HG03460 (cell line): ENCODE data around the gene PRKCH.

Experiments used
- ATAC-seq: cut with Tn5 transposase; IDR thresholded peaks from one replicate; pipeline ENCODE4 v1.9.1; 2021; ENCODE audit not compliant: unreplicated experiment

PRKCH gene

GRCh38 chr14:61335049-61335448, 13.7 kb downstream of the PRKCH start:
- ATAC-seq, result no peak

- ATAC-seq, result no peak
Observed at GRCh38 chr14:61335671-61336275, 14.4 kb downstream of the PRKCH start.

- no peak for ATAC-seq
Observed at GRCh38 chr14:61337893-61338292, 16.5 kb downstream of the PRKCH start.

GRCh38 chr14:61338457-61338856, 17.1 kb downstream of the PRKCH start:
- no peak for ATAC-seq

- no peak for ATAC-seq
Observed at GRCh38 chr14:61341275-61342206, 20.2 kb downstream of the PRKCH start.

- no peak for ATAC-seq
Observed at GRCh38 chr14:61342486-61342885, 21.1 kb downstream of the PRKCH start.

- no peak for ATAC-seq
Observed at GRCh38 chr14:61342932-61343331, 21.6 kb downstream of the PRKCH start.

GRCh38 chr14:61343471-61343870, 22.1 kb downstream of the PRKCH start:
- no peak for ATAC-seq

GRCh38 chr14:61343991-61344405, 22.6 kb downstream of the PRKCH start:
- ATAC-seq, result no peak

- no peak for ATAC-seq
Observed at GRCh38 chr14:61344437-61345150, 23.2 kb downstream of the PRKCH start.

GRCh38 chr14:61345151-61345482, 23.7 kb downstream of the PRKCH start:
- ATAC-seq, result no peak

- no peak for ATAC-seq
Observed at GRCh38 chr14:61346221-61346620, 24.8 kb downstream of the PRKCH start.

GRCh38 chr14:61346793-61347192, 25.4 kb downstream of the PRKCH start:
- no peak for ATAC-seq

GRCh38 chr14:61347826-61348443, 26.6 kb downstream of the PRKCH start:
- no peak for ATAC-seq

GRCh38 chr14:61350427-61351270, 29.3 kb downstream of the PRKCH start:
- ATAC-seq, result no peak

GRCh38 chr14:61351477-61351876, 30.1 kb downstream of the PRKCH start:
- ATAC-seq, result no peak

GRCh38 chr14:61355892-61356325, 34.5 kb downstream of the PRKCH start:
- no peak for ATAC-seq

GRCh38 chr14:61357123-61357522, 35.7 kb downstream of the PRKCH start:
- ATAC-seq, result no peak

- no peak for ATAC-seq
Observed at GRCh38 chr14:61358554-61359226, 37.3 kb downstream of the PRKCH start.
